GM21515 (cell line): ENCODE data around the gene MRPL37.
A peak's percentile ranks its signal among the peaks of the same experiment; 100 is the strongest.
"Not testable (repeated sequence)": the region's sequence is repeated elsewhere in the genome, so short reads cannot be mapped to it uniquely, and the experiment has no call there.

Experiments
- ATAC-seq: cut with Tn5 transposase; IDR thresholded peaks from one replicate; pipeline ENCODE4 v1.9.1; 2021; ENCODE audit not compliant: unreplicated experiment

MRPL37 gene

DNA sequence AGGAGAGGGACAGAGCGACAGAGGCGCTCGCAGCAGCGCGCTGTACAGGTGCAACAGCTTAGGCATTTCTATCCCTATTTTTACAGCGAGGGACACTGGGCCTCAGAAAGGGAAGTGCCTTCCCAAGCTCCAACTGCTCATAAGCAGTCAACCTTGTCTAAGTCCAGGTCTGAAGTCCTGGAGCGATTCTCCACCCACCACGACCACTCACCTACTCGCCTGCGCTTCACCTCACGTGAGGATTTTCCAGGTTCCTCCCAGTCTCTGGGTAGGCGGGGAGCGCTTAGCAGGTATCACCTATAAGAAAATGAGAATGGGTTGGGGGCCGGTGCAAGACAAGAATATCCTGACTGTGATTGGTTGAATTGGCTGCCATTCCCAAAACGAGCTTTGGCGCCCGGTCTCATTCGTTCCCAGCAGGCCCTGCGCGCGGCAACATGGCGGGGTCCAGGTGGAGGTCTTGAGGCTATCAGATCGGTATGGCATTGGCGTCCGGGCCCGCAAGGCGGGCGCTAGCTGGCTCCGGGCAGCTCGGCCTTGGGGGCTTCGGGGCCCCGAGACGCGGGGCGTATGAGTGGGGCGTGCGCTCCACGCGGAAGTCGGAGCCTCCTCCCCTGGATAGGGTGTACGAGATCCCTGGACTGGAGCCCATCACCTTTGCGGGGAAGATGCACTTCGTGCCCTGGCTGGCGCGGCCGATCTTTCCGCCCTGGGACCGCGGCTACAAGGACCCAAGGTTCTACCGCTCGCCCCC, at the start of gene MRPL37, which contains the start of gene CYB5RL:
Gene MRPL37, plus strand, starts transcription at position 403 of the 754 bp plus-strand sequence. Its CDS starts 77 bp downstream, at position 480.
Gene CYB5RL, minus strand, starts transcription at position 266 of the 754 bp plus-strand sequence. CDS start 4,414 bp downstream, outside the sequence.
- ATAC-seq = peak; percentile 94

DNA sequence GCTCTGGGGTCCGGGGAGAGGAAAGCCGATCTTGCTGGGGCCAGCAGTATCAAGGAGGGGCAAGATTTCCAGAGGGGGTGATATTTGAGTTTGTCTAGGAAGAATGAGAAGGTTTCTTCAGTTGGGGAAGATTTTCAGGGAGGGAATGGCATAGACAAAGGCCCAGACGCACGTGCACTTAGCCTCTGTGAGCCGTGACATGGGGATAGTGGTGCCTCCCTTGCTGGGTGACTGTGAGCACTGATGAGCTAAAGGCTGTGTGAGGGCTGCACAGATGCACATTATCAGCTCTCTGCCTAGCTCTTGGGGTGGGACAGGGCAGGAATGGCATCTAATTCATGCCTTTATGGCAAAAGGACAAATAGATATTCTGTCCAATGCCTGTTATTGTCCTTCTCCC, 49.0 kb upstream of the MRPL37 start:
- no peak for ATAC-seq

DNA sequence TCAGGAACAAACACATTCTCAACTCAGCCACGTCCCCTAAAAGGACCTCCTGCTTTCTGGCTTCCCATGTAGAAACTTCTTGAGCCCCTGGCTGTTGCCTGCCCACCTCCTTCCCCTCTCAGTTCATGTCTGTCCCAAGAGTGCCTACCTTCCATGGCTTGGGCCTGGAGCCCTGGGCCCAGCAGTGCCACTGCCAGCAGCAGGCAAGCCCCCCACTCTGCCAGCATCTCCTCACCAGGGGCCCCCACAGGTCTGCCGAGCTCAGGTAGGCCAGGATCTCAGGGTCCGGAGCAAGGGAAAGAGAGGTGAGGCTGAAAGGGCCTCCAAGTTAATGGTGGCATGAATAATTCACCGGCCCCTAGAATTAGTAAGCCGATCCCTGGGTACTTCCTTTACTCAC, 47.3 kb upstream of the MRPL37 start, which contains the start of gene CDCP2:
Gene CDCP2, minus strand, starts transcription at position 305 of the 400 bp plus-strand sequence. Its CDS starts 78 bp downstream, at position 227.
- no peak for ATAC-seq

GRCh38 chr1:54153535-54154439, 46.2 kb upstream of the MRPL37 start:
- no peak for ATAC-seq

- no peak for ATAC-seq
These were observed 43.8 kb upstream of the MRPL37 start for GRCh38 chr1:54156201-54156600.

GRCh38 chr1:54156986-54157385, 43.0 kb upstream of the MRPL37 start:
- ATAC-seq = no peak

DNA sequence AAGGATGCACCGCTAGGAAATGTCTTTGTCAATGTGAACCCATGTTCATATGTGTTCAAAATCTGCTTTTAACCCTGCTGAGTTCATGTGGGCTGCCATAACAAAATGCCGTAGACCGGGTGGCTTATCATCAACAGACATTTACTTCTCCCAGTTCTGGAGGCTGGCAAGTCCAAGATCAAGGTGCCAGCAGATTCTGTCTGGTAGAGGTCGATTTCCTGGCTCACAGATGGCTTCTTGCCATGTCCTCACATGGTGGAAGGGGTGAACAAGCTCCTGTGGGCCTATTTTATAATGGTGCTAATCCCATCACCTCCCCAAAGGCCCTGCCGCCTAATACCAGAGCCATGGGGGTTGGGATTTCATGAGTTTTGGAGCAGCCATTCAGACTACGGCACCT, 42.6 kb upstream of the MRPL37 start:
- no peak for ATAC-seq

DNA sequence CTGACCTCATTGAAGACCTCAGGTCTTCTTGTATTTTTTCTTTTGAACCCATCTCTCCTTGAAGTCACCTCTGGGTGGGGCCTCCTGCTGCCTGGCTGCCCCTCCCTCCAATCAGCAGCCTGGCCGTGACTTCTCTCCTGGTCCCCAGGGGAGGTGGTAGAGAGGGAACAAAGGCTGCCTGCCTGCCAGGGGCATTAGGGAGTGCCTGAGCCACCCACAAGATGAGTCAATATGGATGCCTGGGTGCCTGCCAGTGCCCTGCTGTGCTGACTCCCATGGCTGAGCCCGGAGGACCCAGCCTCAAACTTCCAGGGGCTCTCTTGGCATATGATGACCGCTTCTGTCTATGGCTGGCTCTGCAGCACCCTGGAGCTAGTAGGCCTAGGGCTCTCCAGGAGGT, 41.9 kb upstream of the MRPL37 start:
- ATAC-seq = no peak

- no peak for ATAC-seq
These were observed 40.1 kb upstream of the MRPL37 start for GRCh38 chr1:54159733-54160316.

DNA sequence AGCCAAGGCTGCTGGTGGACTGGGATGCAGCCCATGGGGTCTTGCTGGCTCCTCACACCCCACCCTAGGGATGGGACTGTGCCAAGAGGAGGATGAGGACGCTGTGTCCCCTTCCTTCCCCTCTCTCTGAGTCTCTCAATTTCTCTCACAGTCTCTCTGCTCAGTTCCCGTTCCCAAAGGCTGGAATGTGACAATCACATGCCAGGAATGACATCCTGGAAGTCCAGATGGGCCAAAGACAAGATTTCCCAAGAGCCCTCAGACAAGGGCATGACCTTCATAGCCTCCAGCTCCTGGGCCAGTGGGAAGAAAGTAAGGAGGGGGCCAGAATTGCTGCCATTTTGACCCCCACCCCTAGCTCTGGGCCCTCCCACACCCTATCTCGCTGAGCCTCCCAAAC, 39.6 kb upstream of the MRPL37 start:
- no peak for ATAC-seq

GRCh38 chr1:54161495-54162168, 38.3 kb upstream of the MRPL37 start:
- ATAC-seq = no peak

GRCh38 chr1:54163051-54163450, 36.9 kb upstream of the MRPL37 start:
- no peak for ATAC-seq

GRCh38 chr1:54163573-54163972, 36.4 kb upstream of the MRPL37 start:
- ATAC-seq = no peak

GRCh38 chr1:54165146-54165545, 34.8 kb upstream of the MRPL37 start:
- ATAC-seq = no peak

- ATAC-seq = not testable (repeated sequence)
These were observed 33.6 kb upstream of the MRPL37 start for GRCh38 chr1:54166357-54166756.

- no peak for ATAC-seq
These were observed 32.4 kb upstream of the MRPL37 start for GRCh38 chr1:54167422-54168139.

- no peak for ATAC-seq
These were observed 31.6 kb upstream of the MRPL37 start for GRCh38 chr1:54168206-54168965.

- no peak for ATAC-seq
These were observed 30.9 kb upstream of the MRPL37 start for GRCh38 chr1:54169068-54169467.

DNA sequence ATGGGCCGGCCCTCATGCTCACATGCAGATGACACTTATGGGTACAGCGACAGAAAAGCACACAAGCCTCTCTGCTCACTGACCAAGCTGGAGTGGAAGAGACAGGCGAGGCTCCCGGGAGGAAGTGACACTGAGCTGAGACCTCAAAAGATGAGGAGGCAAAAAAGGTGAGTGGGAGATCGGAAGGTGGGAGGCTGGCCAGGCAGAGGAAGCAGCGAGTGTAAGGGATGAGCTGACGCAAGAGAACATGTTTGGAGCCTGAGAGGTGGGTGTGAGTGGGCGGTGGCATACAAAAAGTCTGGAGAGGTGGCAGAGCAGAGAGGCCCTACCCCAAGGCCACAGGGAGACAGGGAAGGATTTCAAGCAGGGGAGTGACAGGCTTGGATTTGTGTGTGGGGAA, 29.0 kb upstream of the MRPL37 start:
- ATAC-seq = no peak
